HT-29 (cell line): ENCODE data around the gene CLDN22. TPM values are rescaled to one million over a fixed set of nuclear protein-coding genes. Genes with fewer than 3 reads are reported as not detected.

Experiments
- DNase-seq: peaks from one replicate; pipeline ENCODE4 v3.0.0-alpha.2; 2015; ENCODE audit warnings: low spot score
- total RNA-seq: library from RNA; depleted of rRNA; stranded (reverse); fragments of >200 nt; shearing (Covaris generic); gene quantifications from 2 replicates; pipeline ENCODE4 v1.2.3, GENCODE V29; 2014; rRNA removed

Gene CLDN22
- total RNA-seq, 1 experiment from 2014 or later = not detected

DNA sequence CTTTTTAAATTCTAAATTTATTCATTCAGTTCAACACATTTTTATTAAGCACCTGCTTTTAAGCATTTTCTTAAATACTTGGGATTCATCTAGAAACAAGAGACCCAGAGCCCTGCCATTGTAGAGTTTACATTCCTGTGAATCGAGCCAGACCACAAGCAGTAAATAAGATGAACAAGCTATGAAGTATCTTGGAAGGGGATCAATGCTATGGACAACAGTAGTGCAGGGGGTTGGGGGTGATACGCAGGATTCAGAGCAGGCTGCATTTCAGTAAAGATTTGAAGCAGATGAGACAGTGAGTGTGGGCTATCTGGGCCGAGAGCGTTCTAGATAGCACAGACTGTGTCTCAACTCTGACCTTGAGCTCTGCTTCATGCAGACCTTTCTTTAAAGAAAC lies 35.1 kb downstream of the CLDN22 start:
- no peak for DNase-seq

DNA sequence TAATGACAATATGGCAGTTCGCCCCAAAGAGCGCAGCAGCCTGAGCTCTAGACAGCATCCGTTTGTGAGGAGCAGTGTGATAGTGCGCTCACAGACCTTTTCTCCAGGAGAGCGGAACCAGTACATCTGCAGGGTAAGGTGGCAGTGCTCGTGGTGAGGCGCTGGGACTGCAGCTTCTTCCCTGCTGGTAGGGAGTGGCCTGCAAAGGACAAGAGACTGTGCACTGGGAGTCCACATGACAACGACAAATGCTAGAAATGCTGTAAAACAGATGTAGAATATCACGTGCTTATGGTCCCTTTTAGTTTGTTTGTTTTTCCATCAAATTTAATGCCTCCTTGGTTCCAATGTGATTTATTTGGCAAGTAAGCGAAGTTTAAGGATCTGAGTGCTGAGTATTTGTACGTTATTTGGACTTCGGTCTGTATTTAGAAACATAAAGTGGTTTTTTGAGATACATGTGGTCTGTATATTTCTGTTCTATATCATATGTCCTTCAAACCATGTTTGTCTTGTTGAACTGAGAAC lies 35.8 kb downstream of the CLDN22 start:
- no peak for DNase-seq

DNA sequence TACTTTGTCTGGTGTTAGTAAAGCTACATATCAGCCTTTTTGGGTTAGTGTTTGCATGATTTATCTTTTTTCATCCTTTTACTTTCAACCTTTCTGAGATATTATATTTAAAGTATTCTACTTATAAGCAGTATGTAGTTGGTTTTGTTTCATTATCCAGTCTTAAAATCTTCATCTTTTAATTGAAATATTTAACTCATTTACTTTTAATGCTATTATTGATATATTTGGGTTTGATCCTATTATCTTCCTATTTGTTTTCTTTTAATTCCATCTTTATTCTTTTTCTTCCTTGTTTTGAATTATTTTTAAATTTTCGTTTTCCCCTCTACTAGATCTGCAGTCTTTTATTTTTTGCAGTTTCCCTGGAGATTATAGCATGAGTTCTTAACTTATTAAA lies 44.0 kb downstream of the CLDN22 start:
- DNase-seq = no peak

GRCh38 chr4:183272384-183272783 lies 47.7 kb downstream of the CLDN22 start:
- no peak for DNase-seq

GRCh38 chr4:183268556-183268955 lies 51.5 kb downstream of the CLDN22 start:
- no peak for DNase-seq

Other genes starting within 250 kb of the CLDN22 start
- 11.5 and 13.0 TPM in 2 replicates for gene WWC2, start 221.0 kb downstream of the CLDN22 start, total RNA-seq
- not detected in 2 replicates for gene CLDN24, start 2.1 kb upstream of the CLDN22 start, total RNA-seq
- 17.8 and 18.8 TPM in 2 replicates for gene CDKN2AIP, start 124.4 kb upstream of the CLDN22 start, total RNA-seq
- 4.8 and 8.1 TPM in 2 replicates for gene ING2, start 184.8 kb upstream of the CLDN22 start, total RNA-seq